H1 (cell line): ENCODE results near the gene ENTR1.

Experiments
- CEBPB ChIP-seq: IDR thresholded peaks from 2 replicates; pipeline ENCODE4 v1.6.1; 2012; ENCODE audit warnings: low read depth, low read length
- CTCF ChIP-seq, 3 experiments: IDR thresholded peaks; 1 replicate in 2 of 3; 2 replicates in 1 of 3; pipeline versions ENCODE4 v1.5.1 to v1.6.1; 2011; ENCODE audit warnings: low read length in 3 of 3, mild to moderate bottlenecking in 3 of 3, inconsistent platforms in 2 of 3, low read depth in 1 of 3, moderate library complexity in 1 of 3; ENCODE audit not compliant: insufficient read depth in 1 of 3; ENCODE audit errors: control extremely low read depth in 1 of 3
- EGR1 ChIP-seq: IDR thresholded peaks from 2 replicates; pipeline ENCODE4 v1.6.1; 2011; ENCODE audit warnings: low read depth, low read length, borderline replicate concordance
- SP2 ChIP-seq: IDR thresholded peaks from 2 replicates; pipeline ENCODE4 v1.6.1; 2012; ENCODE audit warnings: mild to moderate bottlenecking, low read length, inconsistent platforms

DNA sequence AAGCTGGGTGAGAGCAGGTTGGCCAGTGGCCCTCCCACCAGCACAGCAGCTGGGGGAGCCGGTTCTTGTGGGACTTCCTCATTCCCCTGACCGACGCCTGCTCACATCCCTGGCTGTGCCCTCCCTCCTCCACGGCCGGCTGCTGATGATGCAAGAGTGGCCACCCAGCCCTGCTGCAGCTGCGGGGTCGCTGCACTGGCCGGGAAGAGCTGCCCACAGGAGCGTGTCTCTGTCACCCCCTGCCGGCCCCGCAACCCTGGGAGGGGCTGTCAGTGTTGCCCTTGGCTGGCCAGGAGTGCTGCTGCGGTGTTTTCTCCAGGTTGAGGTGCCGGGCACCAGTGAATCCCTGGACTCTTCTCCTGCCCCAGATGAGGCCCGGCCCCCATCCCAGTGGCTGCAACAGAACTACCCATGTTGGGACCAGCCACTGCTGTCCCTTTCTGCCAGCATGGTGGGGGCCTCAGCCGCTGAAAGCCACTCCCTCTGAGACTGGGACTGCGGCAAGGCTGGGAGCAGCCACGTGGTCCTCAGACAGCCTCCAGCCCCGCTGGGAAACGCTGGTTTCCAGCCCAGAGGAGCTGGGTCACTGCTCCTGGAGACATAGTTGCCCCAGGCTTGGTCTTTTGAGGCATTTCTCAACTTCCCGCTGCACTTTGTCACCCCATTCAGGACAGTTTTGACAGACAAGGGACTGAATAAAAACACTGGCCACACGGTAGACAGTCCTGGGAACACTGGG lies 37.7 kb downstream of the ENTR1 start:
- no peak for TF ChIP-seq CTCF (IDR thresholded peaks at IDR 0.05; ENCODE audit: control extremely low read depth in 1 of 3, insufficient read depth in 1 of 3, low read depth in 1 of 3, low read length in 3 of 3)
- TF ChIP-seq CEBPB: peak; percentile 74
- no peak for TF ChIP-seq SP2
- no peak for TF ChIP-seq EGR1
